Measurements from ENCODE around the gene OR2AP1.
"Not testable (repeated sequence)": the region's sequence is repeated elsewhere in the genome, so short reads cannot be mapped to it uniquely, and the experiment has no call there.

The OR2AP1 gene

DNA sequence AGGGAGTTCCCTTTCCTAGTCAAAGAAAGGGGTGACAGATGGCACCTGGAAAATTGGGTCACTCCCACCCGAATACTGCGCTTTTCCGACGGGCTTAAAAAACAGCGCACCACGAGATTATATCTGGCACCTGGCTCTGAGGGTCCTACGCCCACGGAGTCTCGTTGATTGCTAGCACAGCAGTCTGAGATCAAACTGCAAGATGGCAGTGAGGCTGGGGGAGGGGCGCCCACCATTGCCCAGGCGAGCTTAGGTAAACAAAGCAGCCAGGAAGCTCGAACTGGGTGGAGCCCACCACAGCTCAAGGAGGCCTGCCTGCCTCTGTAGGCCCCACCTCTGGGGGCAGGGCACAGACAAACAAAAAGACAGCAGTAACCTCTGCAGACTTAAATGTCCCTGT is 17.9 kb downstream of the OR2AP1 start:
- not testable (repeated sequence) for H2AFZ ChIP-seq (ENCODE audit: insufficient read depth, low read length, poor library complexity); H3K36me3 ChIP-seq (ENCODE audit: control insufficient read depth in 1 of 2, insufficient read depth in 2 of 2, low read length in 2 of 2); H4K8ac ChIP-seq (ENCODE audit: low read depth, low read length); H3K9ac ChIP-seq (ENCODE audit: low read length); H3K23ac ChIP-seq (ENCODE audit: low read length); H4K12ac ChIP-seq (ENCODE audit: low read depth, low read length); H2BK120ac ChIP-seq (ENCODE audit: insufficient read depth, low read length, poor library complexity); H3K27ac ChIP-seq (ENCODE audit: low read depth, low read length); H3K4me2 ChIP-seq (ENCODE audit: low read length); H3K79me2 ChIP-seq (ENCODE audit: control insufficient read depth, insufficient read depth, low read length, poor library complexity); H3K9me3 ChIP-seq (ENCODE audit: insufficient read depth, low read depth, low read length); H3K79me1 ChIP-seq (ENCODE audit: low read length); H2BK5ac ChIP-seq (ENCODE audit: low read depth, low read length, poor library complexity); H2BK12ac ChIP-seq (ENCODE audit: low read length); H3K14ac ChIP-seq (ENCODE audit: low read length); H4K91ac ChIP-seq (ENCODE audit: low read depth, low read length); H3K4ac ChIP-seq (ENCODE audit: low read depth, low read length); H3K27me3 ChIP-seq (ENCODE audit: insufficient read depth, low read length); DNase-seq; H3K4me3 ChIP-seq (ENCODE audit: low read depth, low read length); H3K18ac ChIP-seq (ENCODE audit: low read length); H2AK5ac ChIP-seq (ENCODE audit: low read length); H3K4me1 ChIP-seq (ENCODE audit: control insufficient read depth in 1 of 2, insufficient read depth in 2 of 2, low read length in 2 of 2)
- no CpG with 5 or more reads among the region's 12 CpGs for WGBS (ENCODE audit: extremely low coverage, insufficient coverage, insufficient read length)

GRCh38 chr12:55607821-55608594 is 35.7 kb downstream of the OR2AP1 start:
- no peak overlapping the region for H3K9ac ChIP-seq (ENCODE audit: low read length)
- H2BK5ac ChIP-seq (ENCODE audit: low read depth, low read length, poor library complexity) = no peak overlapping the region
- WGBS (ENCODE audit: extremely low coverage, insufficient coverage, insufficient read length) = no CpG with 5 or more reads among the region's 8 CpGs

GRCh38 chr12:55610598-55610997 is 38.3 kb downstream of the OR2AP1 start:
- Histone ChIP-seq H3K79me1 (ENCODE audit: low read length) (no peaks in the 10 kb centered on the region), H4K12ac (ENCODE audit: low read depth, low read length) (no peak overlapping the region), H4K91ac (ENCODE audit: low read depth, low read length) (no peak overlapping the region), H3K4me1 (ENCODE audit: control insufficient read depth in 1 of 2, insufficient read depth in 2 of 2, low read length in 2 of 2) (no peaks in the 10 kb centered on the region), H3K36me3 (ENCODE audit: control insufficient read depth in 1 of 2, insufficient read depth in 2 of 2, low read length in 2 of 2) (no peaks in the 10 kb centered on the region), H3K23ac (ENCODE audit: low read length) (no peak overlapping the region), H3K4me2 (ENCODE audit: low read length) (no peak overlapping the region), H2AFZ (ENCODE audit: insufficient read depth, low read length, poor library complexity) (no peak overlapping the region), H3K9me3 (ENCODE audit: insufficient read depth, low read depth, low read length) (peaks cover 1% of the 10 kb centered on the region), H3K9ac (ENCODE audit: low read length) (no peak overlapping the region), H3K27ac (ENCODE audit: low read depth, low read length) (no peak overlapping the region), H3K14ac (ENCODE audit: low read length) (no peak overlapping the region), H3K4me3 (ENCODE audit: low read depth, low read length) (no peak overlapping the region), H2BK12ac (ENCODE audit: low read length) (no peak overlapping the region), H2BK120ac (ENCODE audit: insufficient read depth, low read length, poor library complexity) (no peak overlapping the region), H3K79me2 (ENCODE audit: control insufficient read depth, insufficient read depth, low read length, poor library complexity) (no peaks in the 10 kb centered on the region), H2AK5ac (ENCODE audit: low read length) (no peak overlapping the region), H3K4ac (ENCODE audit: low read depth, low read length) (no peak overlapping the region), H3K18ac (ENCODE audit: low read length) (no peak overlapping the region), H3K27me3 (ENCODE audit: insufficient read depth, low read length) (no peaks in the 10 kb centered on the region), H4K8ac (ENCODE audit: low read depth, low read length) (no peak overlapping the region), H2BK5ac (ENCODE audit: low read depth, low read length, poor library complexity) (no peak overlapping the region)
- no CpG with 5 or more reads among the region's 1 CpG for WGBS (ENCODE audit: extremely low coverage, insufficient coverage, insufficient read length)
- DNase-seq = peak in 1 of 2 donors; percentile 55

More at GRCh38 chr12:55607821-55608594, 35.7 kb downstream of the OR2AP1 start:
- Histone ChIP-seq H3K36me3 (ENCODE audit: control insufficient read depth in 1 of 2, insufficient read depth in 2 of 2, low read length in 2 of 2) (no peaks in the 10 kb centered on the region), H3K27me3 (ENCODE audit: insufficient read depth, low read length) (no peaks in the 10 kb centered on the region), H3K9me3 (ENCODE audit: insufficient read depth, low read depth, low read length) (no peaks in the 10 kb centered on the region), H2BK12ac (ENCODE audit: low read length) (no peak overlapping the region), H3K4me3 (ENCODE audit: low read depth, low read length) (no peak overlapping the region), H4K12ac (ENCODE audit: low read depth, low read length) (no peak overlapping the region), H2BK120ac (ENCODE audit: insufficient read depth, low read length, poor library complexity) (no peak overlapping the region), H3K27ac (ENCODE audit: low read depth, low read length) (no peak overlapping the region), H4K8ac (ENCODE audit: low read depth, low read length) (no peak overlapping the region), H3K4me2 (ENCODE audit: low read length) (no peak overlapping the region), H3K18ac (ENCODE audit: low read length) (no peak overlapping the region), H2AK5ac (ENCODE audit: low read length) (no peak overlapping the region), H2AFZ (ENCODE audit: insufficient read depth, low read length, poor library complexity) (no peak overlapping the region), H3K4ac (ENCODE audit: low read depth, low read length) (no peak overlapping the region), H3K23ac (ENCODE audit: low read length) (no peak overlapping the region), H3K4me1 (ENCODE audit: control insufficient read depth in 1 of 2, insufficient read depth in 2 of 2, low read length in 2 of 2) (no peaks in the 10 kb centered on the region), H3K79me1 (ENCODE audit: low read length) (no peaks in the 10 kb centered on the region), H3K14ac (ENCODE audit: low read length) (no peak overlapping the region), H4K91ac (ENCODE audit: low read depth, low read length) (no peak overlapping the region), H3K79me2 (ENCODE audit: control insufficient read depth, insufficient read depth, low read length, poor library complexity) (no peaks in the 10 kb centered on the region)
- DNase-seq = no peak

DNA sequence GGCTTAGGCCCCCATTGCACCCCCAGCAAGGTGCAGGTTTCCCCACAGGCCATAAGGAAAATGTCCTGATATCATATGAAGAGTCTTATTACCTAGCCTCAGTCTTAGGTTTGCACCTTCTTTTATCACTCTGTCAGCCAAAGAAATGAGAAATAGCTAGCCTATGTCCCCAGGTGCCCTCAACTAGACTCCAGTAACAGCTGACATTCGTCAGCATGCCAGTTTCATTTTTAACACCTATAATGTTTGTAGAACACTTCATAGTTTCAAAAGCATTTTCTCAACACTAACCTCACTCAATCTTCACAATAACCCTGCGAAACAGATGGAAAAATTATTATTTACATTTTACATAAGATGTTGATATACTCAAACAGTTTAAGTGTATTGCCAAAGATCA is 40.4 kb downstream of the OR2AP1 start:
- Histone ChIP-seq H3K4me2 (ENCODE audit: low read length) (no peak overlapping the region), H2BK120ac (ENCODE audit: insufficient read depth, low read length, poor library complexity) (no peak overlapping the region), H2AFZ (ENCODE audit: insufficient read depth, low read length, poor library complexity) (no peak overlapping the region), H3K23ac (ENCODE audit: low read length) (no peak overlapping the region), H3K27ac (ENCODE audit: low read depth, low read length) (no peak overlapping the region), H3K79me2 (ENCODE audit: control insufficient read depth, insufficient read depth, low read length, poor library complexity) (no peaks in the 10 kb centered on the region), H4K91ac (ENCODE audit: low read depth, low read length) (no peak overlapping the region), H3K14ac (ENCODE audit: low read length) (no peak overlapping the region), H2BK12ac (ENCODE audit: low read length) (no peak overlapping the region), H3K4me3 (ENCODE audit: low read depth, low read length) (no peak overlapping the region), H2AK5ac (ENCODE audit: low read length) (no peak overlapping the region), H3K79me1 (ENCODE audit: low read length) (no peaks in the 10 kb centered on the region), H2BK5ac (ENCODE audit: low read depth, low read length, poor library complexity) (no peak overlapping the region), H4K12ac (ENCODE audit: low read depth, low read length) (no peak overlapping the region), H3K27me3 (ENCODE audit: insufficient read depth, low read length) (no peaks in the 10 kb centered on the region), H3K4me1 (ENCODE audit: control insufficient read depth in 1 of 2, insufficient read depth in 2 of 2, low read length in 2 of 2) (no peaks in the 10 kb centered on the region), H3K36me3 (ENCODE audit: control insufficient read depth in 1 of 2, insufficient read depth in 2 of 2, low read length in 2 of 2) (no peaks in the 10 kb centered on the region), H3K9me3 (ENCODE audit: insufficient read depth, low read depth, low read length) (peaks cover 4% of the 10 kb centered on the region), H4K8ac (ENCODE audit: low read depth, low read length) (no peak overlapping the region), H3K4ac (ENCODE audit: low read depth, low read length) (no peak overlapping the region), H3K18ac (ENCODE audit: low read length) (no peak overlapping the region), H3K9ac (ENCODE audit: low read length) (no peak overlapping the region)
- WGBS (ENCODE audit: extremely low coverage, insufficient coverage, insufficient read length) = no CpG with 5 or more reads among the region's 2 CpGs
- no peak for DNase-seq
